ENCODE results near the gene HMX2.
A peak's percentile ranks its signal among the peaks of the same experiment; 100 is the strongest.

The HMX2 gene, protein sequence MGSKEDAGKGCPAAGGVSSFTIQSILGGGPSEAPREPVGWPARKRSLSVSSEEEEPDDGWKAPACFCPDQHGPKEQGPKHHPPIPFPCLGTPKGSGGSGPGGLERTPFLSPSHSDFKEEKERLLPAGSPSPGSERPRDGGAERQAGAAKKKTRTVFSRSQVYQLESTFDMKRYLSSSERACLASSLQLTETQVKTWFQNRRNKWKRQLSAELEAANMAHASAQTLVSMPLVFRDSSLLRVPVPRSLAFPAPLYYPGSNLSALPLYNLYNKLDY

DNA sequence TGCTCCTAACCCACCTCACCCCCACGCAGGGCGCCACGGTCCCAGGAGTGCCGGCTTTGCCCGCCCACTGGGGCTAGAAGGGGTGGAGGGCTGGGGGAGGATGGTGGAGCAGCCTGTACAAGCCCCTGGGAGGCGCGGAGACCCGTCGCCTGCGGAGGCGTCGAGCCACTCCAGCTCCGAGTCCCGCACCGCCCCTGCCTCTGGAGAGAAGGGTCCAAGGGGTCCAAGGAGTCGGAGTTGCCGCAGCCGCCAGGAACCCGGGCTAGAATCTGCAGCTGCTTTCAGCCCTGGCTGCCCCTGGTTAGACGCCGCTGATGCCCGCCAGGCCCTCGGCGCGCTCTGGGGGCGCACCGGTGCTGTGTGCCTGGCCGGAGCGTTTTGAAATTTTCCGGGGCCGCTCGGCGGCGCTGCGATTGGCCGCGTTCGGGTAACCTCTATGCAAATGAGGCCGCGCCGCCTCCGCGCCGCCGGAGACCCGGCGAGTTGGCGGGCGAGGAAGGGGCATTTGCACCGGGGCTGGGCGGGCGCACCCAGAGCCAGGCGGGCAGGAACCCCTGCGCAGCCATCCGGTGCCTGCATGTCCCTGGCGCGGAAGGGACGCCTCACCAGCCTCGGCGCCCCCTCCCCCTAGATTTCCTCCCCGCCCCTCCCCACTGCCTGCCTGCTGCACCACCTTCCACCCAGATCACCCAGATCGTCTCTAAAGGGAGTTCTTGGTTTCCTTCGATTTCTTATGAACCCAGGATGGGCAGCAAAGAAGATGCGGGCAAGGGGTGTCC lies at the start of gene HMX2:
Gene HMX2 (plus strand): TSS at position 502 of the 779 bp plus-strand sequence. CDS start 243 bp downstream, at position 745.
- Histone ChIP-seq H3K9ac (ENCODE audit: low read depth, low read length) (no peak within 1 kb of the TSS; the same call in 1 of the 2 replicates), H3K27me3 (ENCODE audit: insufficient read depth, low read length) (peaks cover 100% of the 10 kb centered on the region), H3K9me3 (ENCODE audit: insufficient read depth, low read depth, low read length) (peaks cover 3% of the 10 kb centered on the region; the same call in 1 of the 2 replicates), H3K4me1 (ENCODE audit: insufficient read depth, low read length) (peaks cover 23% of the 10 kb centered on the region; the same call in 1 of the 2 replicates), H3K36me3 (ENCODE audit: insufficient read depth, low read depth, low read length) (no peaks in the 10 kb centered on the region), H3K4me3 (ENCODE audit: low read length) (peak within 1 kb of the TSS; percentile 62; the same call in 1 of the 2 replicates), H3K27ac (ENCODE audit: low read length) (no peak within 1 kb of the TSS)

DNA sequence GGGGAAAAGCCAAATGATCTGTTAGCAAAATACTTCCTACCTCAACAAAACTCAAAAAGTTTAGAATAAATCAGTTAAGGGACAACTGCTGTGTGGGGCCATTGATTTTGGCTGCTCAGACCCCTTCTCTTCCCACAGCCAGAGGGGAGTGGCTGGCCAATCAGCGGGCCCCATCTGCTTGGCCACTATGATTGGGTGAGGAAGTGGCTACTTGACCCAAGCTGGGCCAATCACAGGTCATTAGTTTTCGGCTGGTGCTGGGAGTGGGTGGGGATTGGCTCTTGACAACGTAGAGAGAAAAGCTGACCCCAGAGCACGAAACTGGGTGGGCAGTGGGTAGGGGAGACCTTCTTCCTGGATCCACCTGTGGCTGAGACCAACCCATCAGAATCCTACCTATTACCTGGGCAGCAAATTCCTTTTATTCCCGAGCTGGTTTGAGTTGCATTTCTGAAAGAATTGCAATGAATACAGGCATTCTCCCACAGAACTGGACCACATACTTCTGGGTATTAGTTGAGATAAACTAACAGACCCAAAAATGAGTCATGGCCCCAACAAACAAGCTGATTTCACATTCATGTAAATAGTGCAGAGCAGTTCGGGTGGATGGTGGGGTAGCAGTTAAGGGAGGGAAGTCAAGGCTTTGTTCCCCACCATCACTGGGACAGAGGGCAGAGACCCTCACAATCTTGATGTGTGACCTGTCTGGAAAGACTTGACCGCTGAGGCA lies 47.7 kb upstream of the HMX2 start:
- H3K4me3 ChIP-seq (ENCODE audit: low read length): no peak overlapping the region
- H3K36me3 ChIP-seq (ENCODE audit: insufficient read depth, low read depth, low read length): no peaks in the 10 kb centered on the region
- no peaks in the 10 kb centered on the region for H3K27me3 ChIP-seq (ENCODE audit: insufficient read depth, low read length)
- H3K9me3 ChIP-seq (ENCODE audit: insufficient read depth, low read depth, low read length): no peaks in the 10 kb centered on the region
- H3K4me1 ChIP-seq (ENCODE audit: insufficient read depth, low read length): peaks cover 5% of the 10 kb centered on the region; the same call in 1 of the 2 replicates
- H3K27ac ChIP-seq (ENCODE audit: low read length): no peak overlapping the region
- no peak overlapping the region for H3K9ac ChIP-seq (ENCODE audit: low read depth, low read length)

DNA sequence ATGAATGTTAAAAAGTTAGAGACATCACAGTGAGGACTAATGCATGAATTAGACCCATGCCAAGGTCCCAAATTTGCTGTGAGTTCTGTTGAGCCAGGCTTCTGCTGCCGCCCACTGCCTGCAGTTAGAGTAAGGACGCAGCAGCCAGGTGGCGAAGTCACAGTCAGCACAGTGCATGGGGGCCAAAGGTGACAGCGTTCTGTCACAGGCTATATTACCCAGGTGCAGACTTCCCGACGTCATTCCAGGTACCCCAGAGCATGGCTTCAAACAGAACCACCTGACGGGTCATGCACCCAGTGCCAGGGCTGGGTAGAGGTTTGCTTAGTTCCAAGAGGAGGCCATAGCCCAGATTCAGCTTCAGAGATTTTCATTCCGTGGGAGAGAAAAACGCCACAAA lies 46.1 kb upstream of the HMX2 start:
- Histone ChIP-seq H3K4me3 (ENCODE audit: low read length) (no peak overlapping the region), H3K27me3 (ENCODE audit: insufficient read depth, low read length) (no peaks in the 10 kb centered on the region), H3K36me3 (ENCODE audit: insufficient read depth, low read depth, low read length) (no peaks in the 10 kb centered on the region), H3K4me1 (ENCODE audit: insufficient read depth, low read length) (peaks cover 5% of the 10 kb centered on the region; the same call in 1 of the 2 replicates), H3K9ac (ENCODE audit: low read depth, low read length) (no peak overlapping the region), H3K9me3 (ENCODE audit: insufficient read depth, low read depth, low read length) (no peaks in the 10 kb centered on the region), H3K27ac (ENCODE audit: low read length) (no peak overlapping the region)

DNA sequence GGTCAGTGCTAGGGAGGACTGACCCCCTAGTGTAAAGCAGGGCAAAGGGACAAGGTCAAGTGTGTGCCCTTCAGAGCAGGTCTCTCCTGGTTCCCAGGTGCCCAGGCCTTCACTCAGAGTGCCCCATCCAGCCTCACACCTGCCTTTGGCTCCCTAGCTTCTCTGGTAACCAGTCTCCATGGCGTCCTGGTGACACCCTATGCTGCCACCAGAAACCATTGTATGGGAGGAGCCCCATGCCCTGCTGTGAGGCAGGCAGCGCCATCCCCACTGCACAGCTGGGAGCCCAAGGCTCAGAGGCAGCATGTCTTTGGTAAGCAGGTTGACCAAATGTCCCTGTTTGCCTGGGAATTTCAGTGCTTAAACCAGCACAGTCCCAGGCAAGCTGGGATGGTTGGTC lies 45.3 kb upstream of the HMX2 start:
- no peaks in the 10 kb centered on the region for H3K27me3 ChIP-seq (ENCODE audit: insufficient read depth, low read length)
- H3K4me3 ChIP-seq (ENCODE audit: low read length): no peak overlapping the region
- H3K9me3 ChIP-seq (ENCODE audit: insufficient read depth, low read depth, low read length): no peaks in the 10 kb centered on the region
- no peak overlapping the region for H3K27ac ChIP-seq (ENCODE audit: low read length)
- no peak overlapping the region for H3K9ac ChIP-seq (ENCODE audit: low read depth, low read length)
- H3K36me3 ChIP-seq (ENCODE audit: insufficient read depth, low read depth, low read length): no peaks in the 10 kb centered on the region
- H3K4me1 ChIP-seq (ENCODE audit: insufficient read depth, low read length): peaks cover 5% of the 10 kb centered on the region; the same call in 1 of the 2 replicates

DNA sequence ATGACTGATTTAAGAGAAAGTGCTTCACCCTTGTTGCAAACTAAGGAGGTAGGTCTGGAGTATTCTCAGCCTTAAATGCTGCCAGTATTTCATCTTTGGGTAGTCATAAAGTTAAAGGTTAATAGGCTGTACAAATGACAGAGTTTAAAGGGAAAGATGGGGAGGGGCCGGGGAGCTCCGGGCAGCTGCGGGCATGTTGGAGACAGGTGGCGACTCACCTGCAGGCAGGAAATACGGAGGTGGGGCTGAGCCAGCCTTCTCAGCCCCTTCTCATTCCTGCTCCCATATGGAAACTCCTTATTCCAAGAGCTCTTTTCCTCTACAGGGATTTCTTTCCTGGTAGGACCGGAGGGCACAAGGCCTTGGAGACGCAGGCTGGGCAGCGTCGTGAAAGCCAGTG lies 44.0 kb upstream of the HMX2 start:
- no peak overlapping the region for H3K9ac ChIP-seq (ENCODE audit: low read depth, low read length)
- H3K27ac ChIP-seq (ENCODE audit: low read length): no peak overlapping the region
- no peaks in the 10 kb centered on the region for H3K27me3 ChIP-seq (ENCODE audit: insufficient read depth, low read length)
- H3K36me3 ChIP-seq (ENCODE audit: insufficient read depth, low read depth, low read length): no peaks in the 10 kb centered on the region
- H3K4me1 ChIP-seq (ENCODE audit: insufficient read depth, low read length): peaks cover 5% of the 10 kb centered on the region; the same call in 1 of the 2 replicates
- no peak overlapping the region for H3K4me3 ChIP-seq (ENCODE audit: low read length)
- H3K9me3 ChIP-seq (ENCODE audit: insufficient read depth, low read depth, low read length): no peaks in the 10 kb centered on the region

DNA sequence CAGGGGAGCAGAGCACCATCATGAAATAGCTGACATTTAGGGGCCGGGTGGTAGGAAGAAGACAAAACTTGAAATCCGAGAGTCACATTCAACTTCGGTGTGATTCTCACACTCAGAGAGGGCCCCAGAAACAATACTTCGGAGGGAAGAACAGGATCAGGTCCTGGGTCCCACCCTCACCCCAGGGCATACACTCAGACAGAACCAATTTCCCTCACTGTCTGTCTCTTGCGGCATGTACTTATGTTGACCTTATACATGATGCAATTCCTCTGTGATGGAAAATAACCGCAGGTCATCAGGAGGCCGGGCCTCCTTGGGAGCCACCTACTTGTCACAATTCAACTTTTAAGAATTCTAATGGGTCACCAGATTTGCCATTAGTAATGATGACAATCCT lies 38.5 kb upstream of the HMX2 start:
- no peak overlapping the region for H3K27ac ChIP-seq (ENCODE audit: low read length)
- H3K4me3 ChIP-seq (ENCODE audit: low read length): no peak overlapping the region
- H3K27me3 ChIP-seq (ENCODE audit: insufficient read depth, low read length): 0 out of 2 replicates have a peak, but pooled peaks cover 4% of the 10 kb centered on the region
- H3K9ac ChIP-seq (ENCODE audit: low read depth, low read length): no peak overlapping the region
- no peaks in the 10 kb centered on the region for H3K36me3 ChIP-seq (ENCODE audit: insufficient read depth, low read depth, low read length)
- peaks cover 3% of the 10 kb centered on the region; the same call in 1 of the 2 replicates for H3K4me1 ChIP-seq (ENCODE audit: insufficient read depth, low read length)
- no peaks in the 10 kb centered on the region for H3K9me3 ChIP-seq (ENCODE audit: insufficient read depth, low read depth, low read length)

DNA sequence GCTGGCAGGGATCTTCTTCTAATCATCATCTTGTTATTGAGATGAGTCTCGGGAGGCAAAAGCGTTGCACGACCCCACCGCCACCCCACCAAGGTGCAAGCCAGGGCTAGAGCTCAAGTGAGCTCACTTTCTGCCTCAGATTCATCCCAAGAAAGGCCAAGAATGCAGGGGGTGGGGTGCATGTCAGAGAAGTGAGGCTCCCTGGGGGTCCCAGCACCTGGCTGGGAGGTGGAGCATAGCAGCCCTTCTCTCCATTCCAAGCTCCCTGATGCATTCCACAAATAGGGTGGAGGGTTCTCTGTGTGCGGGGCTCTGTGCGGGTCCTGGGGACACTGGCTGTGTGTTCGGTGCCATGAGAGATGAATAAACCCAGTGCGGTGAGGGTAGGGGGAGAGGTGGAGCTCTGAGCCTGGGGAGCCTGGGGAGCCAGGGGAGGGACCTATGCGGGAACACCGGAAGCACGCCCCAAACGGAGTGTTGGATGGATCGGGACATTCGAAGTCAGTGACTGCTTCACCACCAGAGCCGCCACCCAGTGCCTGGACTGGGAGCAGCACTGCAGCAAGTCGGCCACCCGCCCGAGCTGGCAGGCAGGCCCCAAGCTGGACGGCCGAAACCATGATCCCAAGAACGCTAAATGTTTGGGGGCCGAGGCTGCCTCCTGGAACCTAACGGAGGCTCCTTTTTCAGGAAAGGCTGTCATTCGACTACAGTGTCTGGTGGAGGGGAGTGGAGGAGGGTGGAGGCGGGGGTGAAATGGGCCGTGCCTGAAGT lies 30.1 kb upstream of the HMX2 start:
- H3K27ac ChIP-seq (ENCODE audit: low read length): no peak overlapping the region
- H3K9ac ChIP-seq (ENCODE audit: low read depth, low read length): no peak overlapping the region; the same call in 1 of the 2 replicates
- H3K4me3 ChIP-seq (ENCODE audit: low read length): peak overlapping the region; percentile 50; the same call in 1 of the 2 replicates
- H3K4me1 ChIP-seq (ENCODE audit: insufficient read depth, low read length): peaks cover 13% of the 10 kb centered on the region; the same call in 1 of the 2 replicates
- H3K27me3 ChIP-seq (ENCODE audit: insufficient read depth, low read length): peaks cover 41% of the 10 kb centered on the region
- H3K36me3 ChIP-seq (ENCODE audit: insufficient read depth, low read depth, low read length): no peaks in the 10 kb centered on the region
- no peaks in the 10 kb centered on the region for H3K9me3 ChIP-seq (ENCODE audit: insufficient read depth, low read depth, low read length)

DNA sequence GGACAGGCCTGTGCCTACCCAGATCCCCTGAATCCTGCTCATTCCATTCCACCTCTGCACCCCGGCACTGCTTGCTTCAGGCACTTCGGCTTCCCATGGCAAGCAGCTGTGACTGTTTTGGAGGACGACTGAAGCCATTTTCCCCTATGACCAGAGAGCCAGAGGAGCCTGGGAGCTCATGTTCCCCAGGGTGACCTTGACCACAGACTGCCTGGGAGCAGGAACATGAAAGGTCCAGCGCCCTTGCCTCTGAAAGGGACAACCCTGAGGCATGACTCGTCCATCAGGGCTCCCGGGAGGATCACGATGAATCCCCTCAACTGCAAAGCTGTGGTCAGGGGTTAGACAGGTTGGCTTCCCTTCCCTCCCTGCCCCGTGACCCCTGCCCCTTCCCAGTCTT lies 28.9 kb upstream of the HMX2 start:
- no peak overlapping the region for H3K4me3 ChIP-seq (ENCODE audit: low read length)
- peaks cover 41% of the 10 kb centered on the region for H3K27me3 ChIP-seq (ENCODE audit: insufficient read depth, low read length)
- no peaks in the 10 kb centered on the region for H3K9me3 ChIP-seq (ENCODE audit: insufficient read depth, low read depth, low read length)
- no peak overlapping the region for H3K9ac ChIP-seq (ENCODE audit: low read depth, low read length)
- no peak overlapping the region for H3K27ac ChIP-seq (ENCODE audit: low read length)
- H3K36me3 ChIP-seq (ENCODE audit: insufficient read depth, low read depth, low read length): no peaks in the 10 kb centered on the region
- peaks cover 13% of the 10 kb centered on the region; the same call in 1 of the 2 replicates for H3K4me1 ChIP-seq (ENCODE audit: insufficient read depth, low read length)

DNA sequence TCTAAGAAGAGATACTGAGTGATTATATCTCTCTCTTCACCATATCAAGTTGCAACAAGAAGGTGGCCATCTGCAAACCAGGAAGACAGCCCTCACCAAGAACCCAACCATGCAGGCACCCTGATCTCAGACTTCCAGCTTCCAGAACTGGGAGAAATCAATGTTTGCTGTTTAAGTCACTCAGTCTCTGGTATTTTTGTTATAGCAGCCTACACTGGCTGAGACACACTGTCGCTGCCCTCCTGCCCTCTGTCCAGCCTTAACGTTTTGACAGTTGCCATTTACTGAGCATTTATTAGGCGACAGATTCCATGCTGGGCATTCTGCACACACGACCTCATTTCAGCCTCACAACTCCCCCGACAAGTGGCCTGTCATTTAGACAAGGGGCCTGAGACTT lies 21.7 kb upstream of the HMX2 start:
- no peak overlapping the region for H3K4me3 ChIP-seq (ENCODE audit: low read length)
- H3K36me3 ChIP-seq (ENCODE audit: insufficient read depth, low read depth, low read length): no peaks in the 10 kb centered on the region
- no peak overlapping the region for H3K27ac ChIP-seq (ENCODE audit: low read length)
- H3K27me3 ChIP-seq (ENCODE audit: insufficient read depth, low read length): peaks cover 59% of the 10 kb centered on the region
- no peak overlapping the region for H3K9ac ChIP-seq (ENCODE audit: low read depth, low read length)
- H3K9me3 ChIP-seq (ENCODE audit: insufficient read depth, low read depth, low read length): no peaks in the 10 kb centered on the region
- no peaks in the 10 kb centered on the region for H3K4me1 ChIP-seq (ENCODE audit: insufficient read depth, low read length)

DNA sequence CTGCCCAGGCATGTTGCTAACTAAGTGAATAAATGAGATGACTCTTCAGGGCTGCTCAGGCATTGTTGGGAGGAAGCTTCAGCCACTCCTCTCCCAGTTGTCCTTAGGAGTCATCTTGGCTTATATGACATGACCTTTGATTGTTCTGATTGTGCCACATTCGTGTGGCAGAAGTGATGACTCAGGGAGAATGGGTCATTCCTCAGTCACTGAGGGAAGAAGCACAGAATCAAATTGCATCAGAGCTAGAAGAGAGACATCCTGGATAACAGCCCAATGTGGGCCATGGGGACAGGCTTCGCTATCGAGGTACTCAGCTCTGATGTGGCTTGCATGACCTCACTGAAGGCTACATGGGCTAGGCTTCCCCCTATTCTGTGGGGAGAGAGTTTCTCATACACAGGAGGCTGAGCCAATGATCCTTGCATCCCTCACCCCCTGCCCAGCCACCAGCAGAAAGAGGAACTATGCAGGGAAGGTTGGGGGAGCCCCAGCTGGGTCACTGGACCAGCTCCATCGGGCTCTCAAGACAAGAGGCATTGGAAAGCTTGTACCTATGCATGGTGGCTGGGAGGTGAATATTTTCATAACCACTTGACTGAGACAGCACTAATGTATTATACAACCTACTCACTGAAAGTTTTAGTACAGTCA lies 18.2 kb upstream of the HMX2 start:
- H3K36me3 ChIP-seq (ENCODE audit: insufficient read depth, low read depth, low read length): no peaks in the 10 kb centered on the region
- H3K9me3 ChIP-seq (ENCODE audit: insufficient read depth, low read depth, low read length): peaks cover 5% of the 10 kb centered on the region; the same call in 1 of the 2 replicates
- no peak overlapping the region for H3K4me3 ChIP-seq (ENCODE audit: low read length)
- H3K27ac ChIP-seq (ENCODE audit: low read length): no peak overlapping the region
- H3K9ac ChIP-seq (ENCODE audit: low read depth, low read length): no peak overlapping the region
- peaks cover 13% of the 10 kb centered on the region for H3K4me1 ChIP-seq (ENCODE audit: insufficient read depth, low read length)
- peaks cover 87% of the 10 kb centered on the region for H3K27me3 ChIP-seq (ENCODE audit: insufficient read depth, low read length)

Measured in iPS-20b (cell line).